GM19025 (cell line): Measurements from ENCODE around the gene NHLRC4.

Experiments
- ATAC-seq: cut with Tn5 transposase; IDR thresholded peaks from one replicate; pipeline ENCODE4 v1.9.1; 2021; ENCODE audit warnings: mild to moderate bottlenecking, low read depth, moderate library complexity; ENCODE audit not compliant: unreplicated experiment

NHLRC4 gene

DNA sequence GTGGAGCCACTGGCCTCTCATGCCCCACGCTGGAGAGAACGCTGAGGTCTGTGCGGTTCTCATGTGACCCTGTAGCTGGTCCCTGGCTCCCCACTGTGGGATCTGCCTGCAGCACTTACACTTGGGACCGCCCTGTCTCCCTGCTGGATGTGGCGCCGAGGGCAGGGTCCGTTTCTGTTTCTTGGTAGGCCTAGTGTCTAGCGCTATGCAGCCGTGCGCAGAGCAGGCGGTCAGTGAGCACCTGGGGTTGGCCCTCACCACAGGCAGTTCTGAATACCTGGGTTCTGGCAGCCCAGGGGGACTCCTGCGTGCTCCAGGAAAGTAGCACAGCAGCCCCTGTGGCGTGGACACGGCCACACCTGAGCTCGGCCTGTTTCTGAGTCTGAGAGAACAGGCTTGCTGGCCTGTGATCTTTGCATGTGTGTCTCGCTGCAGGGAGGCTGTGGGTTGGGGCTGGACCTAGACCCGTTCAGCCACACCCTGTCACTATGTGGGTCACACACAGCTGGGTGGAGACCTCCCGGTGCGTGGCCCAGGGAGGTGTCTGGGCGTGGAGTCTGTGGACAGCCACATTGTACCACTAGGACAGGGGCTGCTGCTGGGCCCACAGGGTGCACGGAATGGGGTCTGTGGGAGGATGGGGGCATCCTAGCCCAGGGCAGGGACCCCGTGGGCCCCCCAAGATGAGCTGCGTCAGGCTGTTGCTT, 36.5 kb upstream of the NHLRC4 start:
- no peak for ATAC-seq

DNA sequence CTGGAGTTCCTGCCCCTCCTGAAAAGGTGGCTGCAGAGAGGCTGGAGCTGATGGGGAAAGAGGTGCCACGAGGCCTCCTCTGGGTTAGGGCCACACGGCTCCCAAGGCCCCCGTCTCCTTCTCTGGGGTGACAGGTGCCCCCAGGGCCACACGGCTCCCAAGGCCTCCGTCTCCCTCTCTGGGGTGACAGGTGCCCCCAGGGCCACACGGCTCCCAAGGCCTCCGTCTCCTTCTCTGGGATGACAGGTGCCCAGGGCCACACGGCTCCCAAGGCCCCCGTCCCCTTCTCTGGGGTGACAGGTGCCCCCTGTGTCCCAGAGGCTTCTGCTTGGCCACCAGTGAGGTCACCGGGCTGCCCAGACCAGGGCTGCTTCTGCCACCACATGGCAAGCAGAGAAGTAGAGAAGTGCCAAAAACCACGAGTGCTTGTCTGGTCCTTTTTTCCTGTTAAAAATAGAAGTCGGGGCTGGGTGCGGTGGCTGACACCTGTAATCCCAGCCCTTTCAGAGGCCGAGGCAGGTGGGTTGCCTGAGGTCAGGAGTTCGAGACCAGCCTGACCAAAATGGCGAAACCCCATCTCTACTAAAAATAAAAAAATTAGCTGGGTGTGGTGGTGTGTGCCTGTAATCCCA, 35.2 kb upstream of the NHLRC4 start:
- no peak for ATAC-seq

DNA sequence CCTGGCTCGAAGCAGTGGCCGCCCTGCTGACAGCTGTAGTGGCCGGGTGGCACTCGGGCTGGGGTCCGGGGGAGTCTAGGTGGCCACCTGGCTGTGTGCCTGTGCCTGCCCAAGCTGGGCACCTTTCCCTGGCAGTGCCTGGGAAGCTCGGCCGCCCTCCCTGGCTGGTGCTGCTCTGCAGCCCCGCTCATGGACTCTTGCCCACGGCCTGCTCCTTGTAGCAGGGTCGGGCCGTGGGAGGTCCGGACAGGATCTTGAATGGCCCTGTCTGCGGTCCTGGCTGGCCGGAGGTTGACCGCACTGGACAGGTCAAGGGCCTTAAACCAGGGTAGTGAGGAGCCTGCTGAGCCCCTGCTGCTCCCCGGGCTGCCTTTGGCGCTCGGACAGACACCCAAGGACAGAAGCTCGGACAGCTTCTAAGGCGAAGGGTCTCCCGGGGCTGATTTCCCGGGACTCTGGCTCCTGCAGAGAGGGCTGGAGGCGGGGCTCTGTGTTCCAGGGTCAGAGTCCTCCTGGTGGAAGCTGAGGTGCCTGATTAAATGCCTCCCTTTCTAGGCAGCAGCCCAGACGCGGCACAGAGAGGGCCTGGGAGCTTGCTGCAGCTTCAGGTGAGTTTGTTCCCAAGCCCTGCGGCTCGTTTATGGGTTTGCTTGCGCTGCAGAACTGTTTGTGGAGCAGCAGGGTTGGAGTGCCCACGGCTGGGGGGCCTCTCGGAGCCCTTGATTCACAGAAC, 33.2 kb upstream of the NHLRC4 start:
- no peak for ATAC-seq

DNA sequence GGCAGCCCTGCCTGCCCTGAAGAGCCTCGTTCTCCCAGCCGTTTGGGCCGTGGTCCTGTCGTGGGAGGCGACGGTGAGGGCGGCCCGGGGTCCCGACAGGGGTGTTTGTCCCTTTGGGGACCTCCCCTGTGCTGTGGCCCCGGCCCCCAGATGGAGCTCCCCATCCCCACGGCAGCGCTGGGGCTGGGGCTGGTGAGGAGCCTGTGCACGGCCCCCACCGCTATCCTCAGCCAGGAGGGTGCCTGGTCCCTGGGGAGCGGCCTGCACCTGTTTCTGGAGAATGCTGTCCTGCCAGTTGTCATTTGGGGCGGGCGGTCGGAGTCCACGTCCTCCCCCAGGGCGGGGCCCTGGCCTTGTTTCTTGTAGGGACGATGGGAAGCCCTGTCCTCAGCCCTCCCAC, 32.7 kb upstream of the NHLRC4 start:
- ATAC-seq, result no peak

DNA sequence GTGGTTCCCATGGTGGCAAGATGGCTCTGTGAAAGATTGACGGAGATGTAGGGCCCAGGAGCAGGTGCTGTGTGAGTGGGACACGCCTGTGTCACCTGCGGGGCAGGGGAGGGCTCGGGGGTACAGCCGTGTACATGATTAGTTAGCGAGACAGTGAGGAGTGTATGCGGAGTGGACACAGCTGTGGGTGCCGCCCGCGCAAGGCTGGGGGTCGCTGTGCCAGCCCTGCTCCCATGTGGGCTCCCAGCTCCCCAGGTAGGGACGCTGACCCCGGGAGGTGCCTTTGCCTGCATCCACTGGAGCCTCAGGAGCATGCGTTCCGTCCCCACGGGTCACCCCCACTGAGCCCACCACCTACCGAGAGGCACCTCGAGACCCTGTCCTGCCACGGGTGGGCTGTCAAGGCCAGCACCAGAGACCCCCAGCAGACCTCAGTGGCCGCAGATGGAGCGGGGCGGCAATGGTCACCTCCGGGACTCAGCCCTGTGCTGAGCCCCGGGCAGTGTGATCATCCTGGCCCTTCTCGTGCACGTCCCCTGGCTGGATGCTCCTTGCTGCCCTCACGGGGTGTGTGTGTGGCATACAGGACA, 31.9 kb upstream of the NHLRC4 start:
- ATAC-seq, result no peak

DNA sequence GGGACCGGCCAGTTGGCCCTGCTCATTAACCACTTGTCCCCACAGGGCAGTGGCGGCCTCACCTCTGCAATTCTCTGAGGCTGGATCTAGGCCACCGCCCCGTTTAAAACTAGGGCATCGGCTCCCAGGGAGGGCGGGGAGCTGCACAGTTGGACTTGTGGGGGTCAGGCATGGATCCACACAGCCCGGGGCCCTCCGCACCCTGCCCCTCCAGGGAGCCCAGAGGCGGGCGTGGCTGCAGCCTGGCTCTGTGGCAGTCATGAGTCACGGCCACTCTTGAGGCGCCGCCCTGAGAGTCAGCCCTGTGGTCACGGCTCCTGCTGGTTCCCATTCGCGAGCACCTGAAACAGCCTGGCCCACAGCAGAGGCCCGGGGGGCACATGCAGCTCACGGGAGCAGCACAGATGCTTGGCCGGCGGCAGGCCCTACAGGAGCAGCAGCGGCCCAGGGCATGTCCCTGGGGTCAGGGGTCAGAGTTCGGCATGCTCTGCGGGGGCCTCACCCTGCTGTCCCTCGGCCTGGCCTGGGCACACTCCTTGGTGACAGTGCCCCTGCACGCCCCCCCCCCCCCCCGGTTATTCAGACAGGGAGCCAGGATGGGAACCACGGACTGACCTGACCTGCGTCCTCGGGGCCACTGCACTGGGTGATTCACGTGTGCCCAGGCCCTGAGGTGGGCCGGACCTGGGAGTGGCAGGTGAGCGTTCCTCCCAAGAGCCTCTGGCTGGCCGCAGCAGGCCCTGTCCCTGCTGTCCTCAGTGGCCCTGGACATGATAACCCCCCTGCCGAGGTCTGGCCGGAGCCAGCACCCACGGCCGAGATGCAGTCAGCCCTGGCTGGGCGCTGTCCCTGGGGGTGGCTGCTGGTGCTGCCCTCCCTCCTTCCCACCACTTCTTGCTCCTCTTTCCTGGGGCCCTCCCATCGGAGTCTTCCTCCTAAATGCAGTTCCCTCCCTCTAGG, 31.1 kb upstream of the NHLRC4 start:
- no peak for ATAC-seq

DNA sequence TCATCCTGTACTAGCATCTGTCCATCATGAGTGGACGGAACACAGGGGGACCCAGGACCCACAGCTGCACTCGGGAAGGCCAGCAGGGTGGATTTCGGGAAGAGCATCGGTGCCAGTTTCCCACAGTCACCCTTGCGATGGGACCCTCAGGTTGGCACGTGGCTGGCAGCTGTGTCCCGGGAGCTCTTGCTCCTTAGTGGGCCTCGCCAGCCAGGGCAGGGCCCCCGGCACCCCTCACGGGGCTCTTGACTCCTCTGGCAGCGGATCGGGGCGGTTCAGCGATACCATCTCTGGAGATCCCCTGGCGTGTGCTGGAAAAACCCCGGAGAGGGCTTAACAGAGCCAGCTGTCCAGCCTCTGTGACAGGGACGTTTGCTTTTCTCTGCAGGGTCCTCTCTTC, 30.1 kb upstream of the NHLRC4 start:
- no peak for ATAC-seq

DNA sequence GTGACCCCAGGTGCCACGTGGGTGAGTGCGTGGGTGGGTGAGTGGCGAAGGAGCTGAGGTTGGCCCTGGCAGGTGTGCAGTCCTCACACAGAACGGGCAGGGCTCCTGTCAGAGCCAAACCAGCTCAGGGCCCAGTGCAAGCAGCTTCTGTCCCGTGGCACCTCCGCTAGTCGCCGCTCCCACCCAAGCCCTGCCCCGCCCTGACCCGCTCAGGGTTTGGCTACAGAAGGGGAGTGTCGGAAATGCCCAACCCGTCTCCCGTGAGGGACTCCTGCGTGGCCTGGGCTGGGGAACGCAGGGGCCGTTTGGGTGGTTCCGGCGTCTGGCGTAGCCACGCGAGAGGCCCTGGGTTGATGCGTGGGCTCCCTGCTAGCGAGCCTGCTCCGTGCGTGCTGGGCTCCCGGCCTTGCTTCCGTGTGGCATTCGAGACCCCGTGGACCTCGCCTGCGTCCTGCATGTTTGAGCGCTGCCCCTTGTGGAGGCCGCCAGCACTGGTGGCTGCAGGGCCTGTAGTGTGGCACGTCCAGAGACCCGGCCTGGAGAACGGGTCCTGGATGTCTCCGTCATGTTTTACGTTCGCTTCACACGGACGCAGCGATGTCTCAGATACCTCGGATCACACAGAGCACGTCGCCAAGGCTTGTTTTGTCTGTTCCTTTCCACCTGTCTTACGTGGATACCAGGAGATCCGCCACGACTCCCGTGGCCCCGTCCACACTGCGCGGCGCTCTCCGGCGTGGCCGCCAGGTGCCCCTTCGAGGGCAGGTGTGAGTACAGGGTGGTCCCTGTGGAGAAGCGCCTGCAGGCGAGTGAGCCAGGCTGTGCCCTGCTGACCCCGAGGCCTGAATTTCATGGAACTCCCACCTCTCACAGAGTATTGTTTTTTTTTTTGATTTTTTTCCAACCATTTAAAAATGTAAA, 29.1 kb upstream of the NHLRC4 start:
- no peak for ATAC-seq

DNA sequence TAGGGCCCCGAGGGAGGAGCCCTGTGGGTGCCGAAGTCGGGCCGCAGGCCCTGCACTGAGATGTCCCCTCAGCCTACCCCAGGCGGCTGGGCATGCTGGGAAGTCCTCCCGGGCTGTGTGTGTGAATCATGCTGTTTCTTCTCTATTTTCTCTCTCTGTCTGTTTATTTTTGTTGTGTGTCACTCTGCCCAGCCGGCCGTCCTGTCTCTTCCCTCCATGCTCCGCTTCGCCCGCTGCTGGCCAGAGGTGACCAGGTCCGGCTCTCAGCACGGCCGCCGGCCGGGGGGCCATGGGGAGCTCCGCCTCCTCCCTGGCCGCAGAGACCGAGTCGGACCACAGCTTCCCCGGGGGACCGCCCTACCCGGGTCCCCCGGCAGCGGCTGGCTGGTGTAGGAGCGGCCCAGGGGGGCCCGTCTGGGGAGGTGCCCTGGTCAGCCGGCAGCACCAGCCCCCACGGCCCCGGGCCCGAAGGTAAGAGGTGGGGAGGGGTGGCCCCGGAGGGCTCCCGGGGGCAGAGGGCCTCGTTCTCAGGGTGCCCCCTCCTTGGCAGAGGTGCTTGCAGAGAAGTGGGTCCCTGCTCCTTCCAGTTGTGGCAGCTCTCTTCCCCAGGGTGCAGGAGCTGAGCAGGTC, 26.8 kb upstream of the NHLRC4 start:
- ATAC-seq, result no peak

DNA sequence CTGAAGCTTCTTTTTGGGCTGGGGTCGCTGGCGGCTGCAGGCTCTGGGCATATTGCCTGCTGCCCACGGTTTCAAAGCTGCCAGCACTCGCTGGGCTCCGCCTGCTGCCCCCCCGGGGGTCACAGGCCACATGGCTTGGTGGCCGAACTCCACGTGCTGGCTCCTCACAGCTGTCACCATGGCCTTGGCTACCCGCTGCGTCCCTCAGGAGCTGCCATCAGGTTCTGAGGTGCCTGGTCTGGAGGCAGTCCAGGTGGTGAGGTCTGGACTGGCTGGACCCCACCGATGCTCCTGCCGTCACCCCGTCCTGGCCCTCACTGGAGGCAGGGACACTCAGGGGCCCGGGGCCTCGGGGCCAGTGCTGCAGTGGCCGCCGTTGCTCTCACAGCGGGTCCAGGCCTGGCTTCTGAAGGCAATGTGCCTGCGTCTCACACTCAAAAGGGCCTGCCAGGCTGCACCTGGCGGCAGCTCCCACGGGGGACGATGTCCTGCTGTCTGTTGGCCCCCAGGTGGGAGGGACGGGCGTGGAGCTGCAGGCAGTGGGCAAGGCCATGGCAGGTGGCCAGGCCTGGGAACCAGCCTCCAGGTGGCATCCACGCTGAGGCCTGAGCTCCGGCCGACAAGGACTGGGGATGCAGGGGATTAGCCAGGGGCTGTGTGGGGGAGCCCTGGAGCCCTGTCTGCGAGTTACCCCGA, 26.0 kb upstream of the NHLRC4 start:
- ATAC-seq, result no peak

DNA sequence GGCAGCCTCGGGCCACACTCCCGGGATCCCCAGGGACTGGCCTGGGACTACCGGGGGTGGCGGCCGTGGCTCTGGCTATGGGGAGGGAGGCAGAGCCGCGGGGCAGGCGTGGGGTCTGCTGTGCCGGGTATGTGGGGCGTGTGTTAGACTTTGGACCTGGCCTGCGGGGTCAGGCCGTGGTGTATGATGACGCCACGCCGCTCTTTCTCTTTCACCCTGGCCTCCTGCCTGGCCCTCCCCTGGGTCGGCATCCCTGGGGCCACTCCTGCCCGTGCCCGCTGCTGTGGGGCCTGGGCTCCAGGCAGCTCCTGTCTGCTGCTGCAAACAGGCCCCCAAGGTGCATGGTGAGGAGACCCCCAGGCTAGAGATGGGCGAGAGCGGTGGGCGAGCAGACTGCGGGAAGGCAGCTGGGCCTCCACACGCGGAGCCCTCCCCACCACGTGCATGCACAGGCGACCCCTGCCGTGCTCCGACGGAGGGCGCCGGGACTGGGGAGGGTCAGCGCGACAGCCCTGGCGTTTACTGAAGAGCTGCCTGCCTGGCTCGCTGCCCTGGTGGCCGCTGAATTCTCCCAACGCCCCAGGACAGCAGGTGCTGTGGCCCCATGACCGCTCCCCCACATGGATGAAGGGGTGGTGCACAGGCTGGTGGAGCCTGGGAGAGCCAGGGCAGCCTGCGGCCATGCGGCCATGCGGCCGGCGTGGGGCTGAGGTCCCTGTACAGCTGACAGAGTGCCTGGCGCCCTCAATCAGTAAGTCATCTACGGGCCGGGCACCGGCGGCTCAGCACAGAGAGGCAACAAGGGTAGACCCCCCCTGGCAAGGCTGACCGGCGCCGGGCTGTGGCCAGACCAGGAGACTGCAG, 23.3 kb upstream of the NHLRC4 start:
- no peak for ATAC-seq

DNA sequence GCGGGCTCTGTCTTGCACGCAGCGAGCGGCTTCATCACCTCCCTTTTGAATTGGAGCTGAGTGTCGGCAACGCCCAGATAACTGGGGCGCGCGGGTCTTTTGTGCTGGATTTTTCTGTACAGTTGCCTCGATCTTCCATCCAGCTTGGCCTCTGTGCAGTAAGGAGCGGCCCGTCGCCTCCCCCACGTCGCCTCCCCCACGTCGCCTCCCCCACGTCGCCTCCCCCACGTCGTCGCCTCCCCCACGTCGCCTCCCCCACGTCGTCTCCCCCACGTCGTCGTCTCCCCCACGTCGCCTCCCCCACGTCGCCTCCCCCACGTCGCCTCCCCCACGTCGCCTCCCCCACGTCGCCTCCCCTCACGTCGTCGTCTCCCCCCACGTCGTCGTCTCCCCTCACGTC, 22.3 kb upstream of the NHLRC4 start:
- ATAC-seq, result no peak

DNA sequence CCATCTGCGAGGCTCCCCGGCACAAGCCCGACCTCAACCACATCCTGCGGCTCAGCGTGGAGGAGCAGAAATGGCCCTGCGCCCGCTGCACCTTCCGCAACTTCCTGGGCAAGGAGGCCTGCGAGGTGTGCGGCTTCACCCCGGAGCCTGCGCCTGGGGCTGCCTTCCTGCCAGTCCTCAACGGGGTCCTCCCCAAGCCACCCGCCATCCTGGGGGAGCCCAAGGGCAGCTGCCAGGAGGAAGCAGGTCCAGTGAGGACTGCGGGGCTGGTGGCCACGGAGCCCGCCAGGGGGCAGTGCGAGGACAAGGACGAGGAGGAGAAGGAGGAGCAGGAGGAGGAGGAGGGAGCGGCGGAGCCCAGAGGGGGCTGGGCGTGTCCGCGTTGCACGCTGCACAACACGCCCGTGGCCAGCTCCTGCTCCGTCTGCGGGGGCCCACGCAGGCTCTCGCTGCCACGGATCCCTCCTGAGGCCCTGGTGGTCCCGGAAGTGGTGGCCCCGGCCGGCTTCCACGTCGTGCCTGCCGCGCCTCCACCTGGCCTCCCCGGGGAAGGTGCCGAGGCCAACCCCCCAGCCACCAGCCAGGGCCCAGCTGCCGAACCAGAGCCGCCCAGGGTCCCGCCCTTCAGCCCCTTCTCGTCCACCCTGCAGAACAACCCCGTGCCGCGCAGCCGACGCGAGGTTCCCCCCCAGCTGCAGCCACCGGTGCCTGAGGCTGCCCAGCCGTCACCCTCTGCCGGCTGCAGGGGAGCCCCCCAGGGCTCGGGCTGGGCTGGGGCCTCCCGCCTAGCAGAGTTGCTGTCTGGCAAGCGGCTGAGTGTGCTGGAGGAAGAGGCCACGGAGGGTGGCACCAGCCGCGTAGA, 19.7 kb upstream of the NHLRC4 start:
- ATAC-seq, result no peak

DNA sequence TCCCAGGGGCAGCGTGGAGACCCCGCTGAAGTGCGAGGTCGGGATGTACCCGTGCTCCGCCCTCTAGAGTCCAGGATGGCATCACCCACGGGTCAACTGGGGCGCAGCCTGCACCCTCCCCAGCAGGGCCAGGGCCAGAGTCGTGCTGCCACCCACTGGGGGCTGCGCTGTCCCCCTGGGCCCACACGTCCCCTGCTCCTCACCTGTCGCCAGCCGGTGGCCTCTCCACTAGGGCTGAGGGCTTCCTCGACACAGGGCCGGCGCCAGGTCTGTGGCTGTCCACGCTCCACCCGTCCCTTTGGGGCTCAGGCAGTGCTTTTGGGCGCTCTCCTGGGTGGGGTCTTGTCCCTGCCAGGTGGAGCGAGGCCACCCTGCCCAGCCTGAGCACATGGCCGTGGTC, 18.2 kb upstream of the NHLRC4 start:
- no peak for ATAC-seq

DNA sequence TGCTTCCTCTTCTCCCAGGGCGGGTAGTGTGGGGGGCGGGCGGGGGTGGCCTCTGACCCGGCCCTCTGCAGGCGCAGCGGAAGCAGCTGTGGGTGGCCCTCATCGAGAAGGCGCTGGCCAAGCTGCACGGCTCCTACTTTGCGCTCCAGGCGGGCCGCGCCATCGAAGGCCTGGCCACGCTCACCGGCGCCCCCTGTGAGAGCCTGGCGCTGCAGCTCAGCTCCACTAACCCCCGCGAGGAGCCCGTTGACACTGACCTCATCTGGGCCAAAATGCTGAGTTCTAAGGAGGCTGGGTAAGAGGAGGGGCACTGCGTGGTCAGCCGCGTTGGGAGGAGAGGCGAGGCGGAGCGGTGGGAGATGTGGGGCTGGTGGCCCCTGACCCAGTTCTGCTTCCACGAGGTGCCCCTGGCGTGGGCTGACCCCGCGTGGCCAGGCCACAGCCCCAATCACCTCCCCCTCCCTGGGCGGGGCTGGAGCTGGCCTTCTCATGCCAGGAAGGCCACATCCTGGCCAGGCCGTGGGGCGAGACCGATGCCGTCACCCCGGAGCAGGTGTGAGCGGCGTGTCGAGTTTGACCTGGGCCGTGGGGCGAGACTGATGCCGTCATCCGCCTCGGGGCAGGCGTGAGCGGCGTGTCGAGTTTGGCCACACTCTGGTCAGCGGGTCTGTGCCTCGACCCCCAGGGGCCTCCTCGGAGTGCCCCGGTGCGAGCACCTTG, 17.1 kb upstream of the NHLRC4 start:
- no peak for ATAC-seq

DNA sequence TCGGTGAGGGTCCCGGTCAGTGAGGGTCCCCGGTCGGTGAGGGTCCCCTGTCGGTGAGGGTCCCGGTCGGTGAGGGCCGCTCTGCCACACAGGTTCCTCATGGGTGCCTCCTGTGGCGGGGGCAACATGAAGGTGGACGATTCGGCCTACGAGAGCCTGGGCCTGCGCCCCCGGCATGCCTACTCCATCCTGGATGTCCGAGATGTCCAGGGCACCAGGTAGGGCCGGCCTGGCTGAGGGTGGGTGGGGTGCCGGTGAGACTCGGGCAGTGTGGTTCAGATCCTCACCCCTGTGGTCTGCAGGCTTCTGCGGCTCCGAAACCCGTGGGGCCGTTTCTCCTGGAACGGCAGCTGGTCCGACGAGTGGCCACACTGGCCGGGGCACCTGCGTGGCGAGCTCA, 15.6 kb upstream of the NHLRC4 start:
- ATAC-seq, result no peak
